Endothelial cell (in vitro differentiated cells): ENCODE results near the gene STX16. TPM values are rescaled to one million over a fixed set of nuclear protein-coding genes. Genes with fewer than 3 reads are reported as not detected.

ENCODE experiments used
- DNase-seq: peaks from one replicate; pipeline ENCODE4 v3.0.0; 2021; ENCODE audit warnings: low spot score
- H3K27ac Mint-ChIP-seq: one replicate; pipeline ENCODE4 v1.8.0; 2021; ENCODE audit warnings: mixed read lengths, inconsistent platforms; ENCODE audit not compliant: unreplicated experiment
- H3K27me3 Mint-ChIP-seq: one replicate; pipeline ENCODE4 v1.8.0; 2021; ENCODE audit warnings: mild to moderate bottlenecking, moderate library complexity, mixed read lengths, inconsistent platforms; ENCODE audit not compliant: unreplicated experiment
- H3K36me3 Mint-ChIP-seq: one replicate; pipeline ENCODE4 v1.8.0; 2021; ENCODE audit warnings: mild to moderate bottlenecking, low read depth, mixed read lengths, inconsistent platforms; ENCODE audit not compliant: unreplicated experiment
- H3K4me1 Mint-ChIP-seq: one replicate; pipeline ENCODE4 v1.8.0; 2021; ENCODE audit warnings: mild to moderate bottlenecking, mixed read lengths, inconsistent platforms; ENCODE audit not compliant: unreplicated experiment
- H3K4me3 Mint-ChIP-seq: one replicate; pipeline ENCODE4 v1.8.0; 2021; ENCODE audit warnings: mild to moderate bottlenecking, mixed read lengths, inconsistent platforms; ENCODE audit not compliant: unreplicated experiment
- H3K9me3 Mint-ChIP-seq: one replicate; pipeline ENCODE4 v1.8.0; 2021; ENCODE audit warnings: mixed read lengths, inconsistent platforms; ENCODE audit not compliant: unreplicated experiment
- total RNA-seq: library from RNA; stranded (reverse); fragmentation: NEBNext Ultra II Directional; extraction: Animal tissue kit (Norgen Biotek cat#: 25700); gene quantifications from one replicate; pipeline ENCODE4 v1.2.1, GENCODE V29; 2021; ENCODE audit not compliant: unreplicated experiment
- TF ChIP-seq, protein P1 (sequence below): fragments of 200-600 bp; sonication (generic); IDR thresholded peaks from one replicate; pipeline ENCODE4 v1.5.0; 2021; ENCODE audit warnings: antibody characterized with exemption; ENCODE audit not compliant: unreplicated experiment

The STX16 gene
- total RNA-seq, 1 donor from 2014 or later: 77.9 TPM

DNA sequence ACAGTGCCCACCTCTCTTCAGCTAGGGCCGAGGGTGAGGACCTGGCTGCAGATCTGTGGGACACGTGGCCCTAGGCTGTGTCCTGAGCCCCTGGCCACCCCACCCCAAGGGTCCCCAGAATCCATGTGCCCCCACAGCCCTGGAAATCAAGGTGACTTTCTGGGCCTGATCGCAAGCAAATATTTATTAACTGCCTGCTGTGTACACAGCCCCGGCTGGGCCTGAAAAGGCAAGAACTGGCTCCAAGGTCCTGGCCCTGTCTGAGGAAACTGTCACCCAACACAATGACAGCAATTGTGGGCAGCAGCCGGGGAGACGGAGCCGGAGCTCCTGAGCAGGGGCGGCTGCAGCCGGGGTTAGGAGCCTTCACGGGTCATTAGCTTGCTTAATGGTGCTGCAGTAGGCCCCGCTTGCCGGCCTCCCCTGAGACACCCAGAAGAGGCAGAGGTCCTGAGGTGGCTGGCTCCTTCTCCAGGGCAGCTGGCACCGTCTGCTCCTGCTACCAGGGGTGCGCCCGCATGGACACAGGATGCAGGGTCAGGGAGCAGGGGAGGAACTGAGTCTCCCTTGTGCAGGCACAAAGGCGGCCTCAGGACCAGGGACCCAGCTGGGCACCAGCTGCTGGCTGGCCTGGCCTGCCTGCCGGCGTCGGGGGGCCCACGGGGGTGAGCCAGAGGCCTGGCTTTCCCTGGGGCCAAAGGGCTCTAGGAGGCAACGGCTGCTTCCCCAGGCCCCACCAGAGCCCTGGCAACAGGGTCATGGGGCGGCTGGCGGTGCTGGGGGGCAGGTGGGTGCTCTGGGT lies 65.6 kb downstream of the STX16 start:
- Mint-ChIP-seq H3K4me3 (no peak overlapping the region), H3K9me3 (no peaks in the 10 kb centered on the region), H3K4me1 (peaks cover 3% of the 10 kb centered on the region), H3K36me3 (no peaks in the 10 kb centered on the region), H3K27me3 (peaks cover 10% of the 10 kb centered on the region), H3K27ac (no peak overlapping the region)
- TF ChIP-seq, protein P1, sequence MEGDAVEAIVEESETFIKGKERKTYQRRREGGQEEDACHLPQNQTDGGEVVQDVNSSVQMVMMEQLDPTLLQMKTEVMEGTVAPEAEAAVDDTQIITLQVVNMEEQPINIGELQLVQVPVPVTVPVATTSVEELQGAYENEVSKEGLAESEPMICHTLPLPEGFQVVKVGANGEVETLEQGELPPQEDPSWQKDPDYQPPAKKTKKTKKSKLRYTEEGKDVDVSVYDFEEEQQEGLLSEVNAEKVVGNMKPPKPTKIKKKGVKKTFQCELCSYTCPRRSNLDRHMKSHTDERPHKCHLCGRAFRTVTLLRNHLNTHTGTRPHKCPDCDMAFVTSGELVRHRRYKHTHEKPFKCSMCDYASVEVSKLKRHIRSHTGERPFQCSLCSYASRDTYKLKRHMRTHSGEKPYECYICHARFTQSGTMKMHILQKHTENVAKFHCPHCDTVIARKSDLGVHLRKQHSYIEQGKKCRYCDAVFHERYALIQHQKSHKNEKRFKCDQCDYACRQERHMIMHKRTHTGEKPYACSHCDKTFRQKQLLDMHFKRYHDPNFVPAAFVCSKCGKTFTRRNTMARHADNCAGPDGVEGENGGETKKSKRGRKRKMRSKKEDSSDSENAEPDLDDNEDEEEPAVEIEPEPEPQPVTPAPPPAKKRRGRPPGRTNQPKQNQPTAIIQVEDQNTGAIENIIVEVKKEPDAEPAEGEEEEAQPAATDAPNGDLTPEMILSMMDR: no peak
- peak; percentile 5 for DNase-seq

DNA sequence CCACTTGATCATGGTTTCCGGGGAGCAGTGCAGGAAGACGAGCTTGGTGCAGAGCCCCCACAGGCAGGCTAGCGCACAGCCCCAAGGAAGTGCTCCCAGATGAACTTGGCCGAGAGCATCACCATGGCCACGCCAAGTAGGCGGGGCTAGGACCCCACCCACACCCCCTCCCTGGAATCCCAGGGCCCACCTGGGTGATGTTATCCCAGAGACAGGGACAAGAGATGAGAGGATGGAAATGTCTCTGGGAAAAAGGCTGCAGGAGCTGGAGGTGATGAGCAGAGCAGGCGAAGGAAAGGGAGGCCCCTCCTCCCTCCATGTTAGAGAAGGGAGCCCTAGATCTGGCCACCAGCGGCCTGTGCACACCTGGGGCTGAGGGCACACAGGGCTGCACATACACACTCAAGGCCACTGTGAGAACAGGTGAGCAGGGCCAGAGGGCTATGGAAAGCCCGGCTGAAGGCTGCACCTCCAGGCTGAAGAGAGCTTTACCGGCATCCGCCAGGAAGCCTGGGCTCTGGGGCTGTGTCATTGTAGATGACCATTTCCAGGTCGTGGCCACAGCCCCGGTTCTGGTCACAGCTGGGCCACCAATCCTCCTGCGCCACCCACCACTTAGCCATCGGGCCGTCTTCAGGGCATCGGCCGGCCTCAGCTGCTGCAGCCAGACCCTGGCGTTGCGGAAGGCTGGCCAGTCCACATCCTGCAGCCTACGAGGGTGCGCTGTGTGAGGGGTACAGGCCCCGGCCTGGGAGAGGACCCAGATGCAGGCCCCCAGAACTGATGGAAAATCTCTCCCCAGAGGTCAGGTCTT lies 66.4 kb downstream of the STX16 start:
- TF ChIP-seq, protein P1: no peak
- no peak overlapping the region for H3K4me3 Mint-ChIP-seq
- no peaks in the 10 kb centered on the region for H3K9me3 Mint-ChIP-seq
- H3K27ac Mint-ChIP-seq: no peak overlapping the region
- peaks cover 3% of the 10 kb centered on the region for H3K4me1 Mint-ChIP-seq
- peak; percentile 1 for DNase-seq
- peaks cover 10% of the 10 kb centered on the region for H3K27me3 Mint-ChIP-seq
- no peaks in the 10 kb centered on the region for H3K36me3 Mint-ChIP-seq

DNA sequence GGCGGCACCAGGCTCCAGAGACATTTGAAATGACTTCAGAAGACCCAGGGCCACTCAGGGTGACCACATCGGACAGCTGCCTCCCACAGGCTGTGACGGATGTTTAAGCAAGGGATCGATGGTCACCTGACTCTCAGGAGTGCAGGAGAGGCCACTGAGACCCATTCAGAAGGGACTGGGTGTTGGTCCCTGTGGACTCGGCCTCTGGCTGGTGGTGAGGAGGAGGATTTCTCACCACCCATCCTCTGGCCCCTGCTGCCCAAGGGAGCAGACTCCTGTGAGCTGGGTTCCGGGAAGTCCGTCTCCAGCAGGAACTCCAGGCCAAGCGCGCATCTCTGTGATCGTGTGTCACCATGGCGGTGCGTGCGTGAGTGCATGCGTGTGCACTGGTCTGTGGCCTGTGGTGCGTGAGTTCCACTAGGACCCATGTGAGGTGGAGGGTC lies 67.1 kb downstream of the STX16 start:
- Mint-ChIP-seq H3K27me3 (peaks cover 13% of the 10 kb centered on the region), H3K36me3 (no peaks in the 10 kb centered on the region), H3K27ac (no peak overlapping the region), H3K4me1 (peaks cover 3% of the 10 kb centered on the region), H3K9me3 (no peaks in the 10 kb centered on the region), H3K4me3 (no peak overlapping the region)
- TF ChIP-seq, protein P1: no peak
- DNase-seq: no peak

DNA sequence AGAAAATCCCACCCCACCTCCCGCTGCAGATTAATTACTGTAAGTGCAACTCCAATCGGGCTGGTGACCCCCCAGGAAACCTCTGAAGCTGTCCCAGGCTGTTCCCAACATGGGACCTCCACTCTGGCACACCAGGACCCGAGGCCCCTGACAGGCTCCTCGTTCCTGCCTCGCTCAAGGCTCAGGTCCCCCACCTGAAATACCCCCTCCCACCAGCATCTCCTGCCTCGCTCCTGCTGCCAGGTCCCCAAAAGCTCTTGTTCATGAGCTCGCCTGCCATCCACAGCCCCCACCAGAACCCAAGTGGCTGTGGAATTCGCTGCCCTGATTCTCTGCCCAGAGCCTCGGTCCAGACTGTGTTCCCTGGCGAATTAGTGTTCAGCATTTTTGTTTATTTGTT lies 67.6 kb downstream of the STX16 start:
- no peak for DNase-seq

More for the DNA sequence above, 67.6 kb downstream of the STX16 start:
- no peak overlapping the region for H3K4me3 Mint-ChIP-seq
- TF ChIP-seq, protein P1: no peak
- peak overlapping the region; percentile 36 for H3K27ac Mint-ChIP-seq
- no peaks in the 10 kb centered on the region for H3K36me3 Mint-ChIP-seq
- peaks cover 3% of the 10 kb centered on the region for H3K4me1 Mint-ChIP-seq
- H3K9me3 Mint-ChIP-seq: no peaks in the 10 kb centered on the region
- H3K27me3 Mint-ChIP-seq: peaks cover 13% of the 10 kb centered on the region
